Measurements from ENCODE around the gene HAL. TPM values are rescaled to one million over a fixed set of nuclear protein-coding genes. Genes with fewer than 3 reads are reported as not detected.

HAL gene
- total RNA-seq = 1 to 10 TPM in 1 of 2 donors, under 1 TPM in 1; 0.94 to 2.3 TPM
- 0.90 to 1.5 reads per million in 2 donors for total RNA-seq

GRCh38 chr12:95996034-95996658, at the start of gene HAL:
Gene HAL, minus strand, starts transcription at chr12:95996344. Its CDS starts 434 bp downstream, at chr12:95995910.
- H3K9me3 ChIP-seq (ENCODE audit: control insufficient read depth, low read length, poor library complexity, severe bottlenecking) = no peaks in the 10 kb centered on the region
- no peak within 1 kb of the TSS for H3K4me3 Mint-ChIP-seq
- no peak within 1 kb of the TSS for H3K27ac Mint-ChIP-seq
- DNase-seq = no peak
- no peak for ATAC-seq
- peaks cover 10% of the 10 kb centered on the region for H3K36me3 Mint-ChIP-seq (ENCODE audit: low read depth)
- H3K4me1 Mint-ChIP-seq = peaks cover 13% of the 10 kb centered on the region
- H3K27me3 Mint-ChIP-seq = peaks cover 6% of the 10 kb centered on the region

- ATAC-seq (peak; percentile 67), DNase-seq (peak in 1 of 3 donors; percentile 22)
- Mint-ChIP-seq H3K27me3 (no peaks in the 10 kb centered on the region), H3K36me3 (ENCODE audit: low read depth) (no peaks in the 10 kb centered on the region), H3K27ac (peak overlapping the region; percentile 57), H3K4me1 (peaks cover 36% of the 10 kb centered on the region), H3K4me3 (peak overlapping the region; percentile 60)
- H3K9me3 ChIP-seq (ENCODE audit: control insufficient read depth, low read length, poor library complexity, severe bottlenecking) = no peaks in the 10 kb centered on the region
Observed at GRCh38 chr12:96045566-96045965, 49.4 kb upstream of the HAL start.

- H3K4me3 Mint-ChIP-seq = peak overlapping the region; percentile 60
- H3K27me3 Mint-ChIP-seq = no peaks in the 10 kb centered on the region
- H3K36me3 Mint-ChIP-seq (ENCODE audit: low read depth) = no peaks in the 10 kb centered on the region
- no peak for ATAC-seq
- no peaks in the 10 kb centered on the region for H3K9me3 ChIP-seq (ENCODE audit: control insufficient read depth, low read length, poor library complexity, severe bottlenecking)
- no peak for DNase-seq
- peak overlapping the region; percentile 57 for H3K27ac Mint-ChIP-seq
- peaks cover 37% of the 10 kb centered on the region for H3K4me1 Mint-ChIP-seq
Observed at GRCh38 chr12:96044943-96045290, 48.8 kb upstream of the HAL start.

- Mint-ChIP-seq H3K36me3 (ENCODE audit: low read depth) (no peaks in the 10 kb centered on the region), H3K4me1 (peaks cover 36% of the 10 kb centered on the region), H3K4me3 (peak overlapping the region; percentile 74), H3K27ac (peak overlapping the region; percentile 57), H3K27me3 (no peaks in the 10 kb centered on the region)
- no peaks in the 10 kb centered on the region for H3K9me3 ChIP-seq (ENCODE audit: control insufficient read depth, low read length, poor library complexity, severe bottlenecking)
- ATAC-seq (no peak), DNase-seq (no peak)
Observed at GRCh38 chr12:96044017-96044942, 48.1 kb upstream of the HAL start.

- Mint-ChIP-seq H3K4me1 (peaks cover 13% of the 10 kb centered on the region), H3K27me3 (no peaks in the 10 kb centered on the region), H3K36me3 (ENCODE audit: low read depth) (no peaks in the 10 kb centered on the region), H3K27ac (no peak overlapping the region), H3K4me3 (no peak overlapping the region)
- DNase-seq (no peak), ATAC-seq (no peak)
- H3K9me3 ChIP-seq (ENCODE audit: control insufficient read depth, low read length, poor library complexity, severe bottlenecking) = no peaks in the 10 kb centered on the region
Observed at GRCh38 chr12:96041181-96041580, 45.0 kb upstream of the HAL start.

- H3K9me3 ChIP-seq (ENCODE audit: control insufficient read depth, low read length, poor library complexity, severe bottlenecking) = no peaks in the 10 kb centered on the region
- Mint-ChIP-seq H3K4me1 (peaks cover 10% of the 10 kb centered on the region), H3K36me3 (ENCODE audit: low read depth) (no peaks in the 10 kb centered on the region), H3K27ac (no peak overlapping the region), H3K27me3 (no peaks in the 10 kb centered on the region), H3K4me3 (no peak overlapping the region)
- ATAC-seq (no peak), DNase-seq (no peak)
Observed at GRCh38 chr12:96040305-96041133, 44.4 kb upstream of the HAL start.

GRCh38 chr12:96039516-96039915, 43.4 kb upstream of the HAL start:
- Mint-ChIP-seq H3K27me3 (no peaks in the 10 kb centered on the region), H3K27ac (no peak overlapping the region), H3K4me3 (no peak overlapping the region), H3K4me1 (peaks cover 7% of the 10 kb centered on the region), H3K36me3 (ENCODE audit: low read depth) (no peaks in the 10 kb centered on the region)
- no peak for ATAC-seq
- no peaks in the 10 kb centered on the region for H3K9me3 ChIP-seq (ENCODE audit: control insufficient read depth, low read length, poor library complexity, severe bottlenecking)
- no peak for DNase-seq

GRCh38 chr12:96036765-96037455, 40.8 kb upstream of the HAL start:
- Mint-ChIP-seq H3K27ac (no peak overlapping the region), H3K4me3 (no peak overlapping the region), H3K27me3 (no peaks in the 10 kb centered on the region), H3K36me3 (ENCODE audit: low read depth) (no peaks in the 10 kb centered on the region), H3K4me1 (peaks cover 7% of the 10 kb centered on the region)
- ATAC-seq = no peak
- DNase-seq = no peak
- H3K9me3 ChIP-seq (ENCODE audit: control insufficient read depth, low read length, poor library complexity, severe bottlenecking) = no peaks in the 10 kb centered on the region

- DNase-seq = peak; percentile 86 to 94 (median 91)
- peaks cover 8% of the 10 kb centered on the region for H3K4me1 Mint-ChIP-seq
Observed at GRCh38 chr12:96035283-96036236, 39.4 kb upstream of the HAL start, which contains the start of gene LTA4H. Gene LTA4H, minus strand, starts transcription at chr12:96035587. Its CDS starts 68 bp downstream, at chr12:96035519.

GRCh38 chr12:96034621-96035282, 38.6 kb upstream of the HAL start:
- Mint-ChIP-seq H3K36me3 (ENCODE audit: low read depth) (no peaks in the 10 kb centered on the region), H3K27ac (no peak overlapping the region), H3K4me1 (peaks cover 12% of the 10 kb centered on the region), H3K27me3 (no peaks in the 10 kb centered on the region), H3K4me3 (no peak overlapping the region)
- DNase-seq = no peak
- no peaks in the 10 kb centered on the region for H3K9me3 ChIP-seq (ENCODE audit: control insufficient read depth, low read length, poor library complexity, severe bottlenecking)
- no peak for ATAC-seq

More at GRCh38 chr12:96035283-96036236, 39.4 kb upstream of the HAL start, which contains the start of gene LTA4H:
- ATAC-seq = peak; percentile 95
- Mint-ChIP-seq H3K36me3 (ENCODE audit: low read depth) (no peaks in the 10 kb centered on the region), H3K4me3 (no peak within 1 kb of the TSS), H3K27me3 (no peaks in the 10 kb centered on the region), H3K27ac (no peak within 1 kb of the TSS)
- no peaks in the 10 kb centered on the region for H3K9me3 ChIP-seq (ENCODE audit: control insufficient read depth, low read length, poor library complexity, severe bottlenecking)

- ATAC-seq = no peak
- no peaks in the 10 kb centered on the region for H3K36me3 Mint-ChIP-seq (ENCODE audit: low read depth)
- DNase-seq = no peak
- no peak overlapping the region for H3K27ac Mint-ChIP-seq
- H3K27me3 Mint-ChIP-seq = no peaks in the 10 kb centered on the region
- no peaks in the 10 kb centered on the region for H3K9me3 ChIP-seq (ENCODE audit: control insufficient read depth, low read length, poor library complexity, severe bottlenecking)
- H3K4me1 Mint-ChIP-seq = peaks cover 16% of the 10 kb centered on the region
- H3K4me3 Mint-ChIP-seq = no peak overlapping the region
Observed at GRCh38 chr12:96033549-96034389, 37.6 kb upstream of the HAL start.
